Measurements from ENCODE around the gene CAPN2.
"Not testable (repeated sequence)": the region's sequence is repeated elsewhere in the genome, so short reads cannot be mapped to it uniquely, and the experiment has no call there.

The CAPN2 gene

GRCh38 chr1:223803211-223803610 is 90.9 kb downstream of the CAPN2 start:
- TF ChIP-seq ESRRG (CRISPR knock-in tag; IDR thresholded peaks at IDR 0.05) (no peak), TSHZ2 (CRISPR knock-in tag; IDR thresholded peaks at IDR 0.05) (no peak), ZNF8 (CRISPR knock-in tag; IDR thresholded peaks at IDR 0.05) (no peak), CSDC2 (CRISPR knock-in tag; IDR thresholded peaks at IDR 0.05) (no peak), ISL1 (CRISPR knock-in tag; IDR thresholded peaks at IDR 0.05) (no peak), CREB5 (CRISPR knock-in tag; IDR thresholded peaks at IDR 0.05; ENCODE audit: low read depth) (no peak), ZNF70 (CRISPR knock-in tag; IDR thresholded peaks at IDR 0.05) (no peak)
- ATAC-seq = no peak

GRCh38 chr1:223809905-223810304 is 97.6 kb downstream of the CAPN2 start:
- ATAC-seq = not testable (repeated sequence)

GRCh38 chr1:223810586-223810985 is 98.2 kb downstream of the CAPN2 start:
- no peak for ATAC-seq
- TF ChIP-seq ARNTL (CRISPR knock-in tag; IDR thresholded peaks at IDR 0.05; ENCODE audit: borderline replicate concordance, low read depth) = no peak
- TF ChIP-seq BACH2 (CRISPR knock-in tag; IDR thresholded peaks at IDR 0.05; ENCODE audit: borderline replicate concordance) = no peak
- TF ChIP-seq OSR1 (CRISPR knock-in tag; IDR thresholded peaks at IDR 0.05) = no peak
- no peak for TF ChIP-seq CSDC2 (CRISPR knock-in tag; IDR thresholded peaks at IDR 0.05)
- no peak for TF ChIP-seq RARB (CRISPR knock-in tag; IDR thresholded peaks at IDR 0.05)
- TF ChIP-seq PATZ1 (CRISPR knock-in tag; IDR thresholded peaks at IDR 0.05; ENCODE audit: borderline replicate concordance) = no peak

GRCh38 chr1:223811634-223812101 is 99.3 kb downstream of the CAPN2 start:
- peak; percentile 88 for ATAC-seq

GRCh38 chr1:223813645-223814044 is 101.3 kb downstream of the CAPN2 start:
- TF ChIP-seq ARNTL (CRISPR knock-in tag; IDR thresholded peaks at IDR 0.05; ENCODE audit: borderline replicate concordance, low read depth) = no peak
- no peak for TF ChIP-seq BACH2 (CRISPR knock-in tag; IDR thresholded peaks at IDR 0.05; ENCODE audit: borderline replicate concordance)
- no peak for TF ChIP-seq ZC3H10 (CRISPR knock-in tag; IDR thresholded peaks at IDR 0.05)
- no peak for ATAC-seq

More at GRCh38 chr1:223811634-223812101, 99.3 kb downstream of the CAPN2 start:
- TF ChIP-seq ZFP30 (CRISPR knock-in tag; IDR thresholded peaks at IDR 0.05) (no peak), SNAI2 (CRISPR knock-in tag; IDR thresholded peaks at IDR 0.05) (no peak), PPARA (CRISPR knock-in tag; IDR thresholded peaks at IDR 0.05; ENCODE audit: borderline replicate concordance) (no peak), CSRNP3 (CRISPR knock-in tag; IDR thresholded peaks at IDR 0.05) (no peak)

All from SK-N-SH treated with all-trans-retinoic acid at 6 μM for 48 hours (cell line).